ENCODE data around the gene TREML2.

- TF ChIP-seq YY1 (IDR thresholded peaks at IDR 0.05; ENCODE audit: insufficient read depth, insufficient read length) (no peak), ZNF274 (IDR thresholded peaks at IDR 0.05; ENCODE audit: low read depth, low read length) (no peak)
Measured at GRCh38 chr6:41156771-41157170, 44.2 kb downstream of the TREML2 start.
